ENCODE results near the gene DNAJC3. TPM values are rescaled to one million over a fixed set of nuclear protein-coding genes. Genes with fewer than 3 reads are reported as not detected.
"Not testable (repeated sequence)": the region's sequence is repeated elsewhere in the genome, so short reads cannot be mapped to it uniquely, and the experiment has no call there.

DNAJC3 gene
- total RNA-seq, 1 donor from 2014 or later, result 51.7 TPM

DNA sequence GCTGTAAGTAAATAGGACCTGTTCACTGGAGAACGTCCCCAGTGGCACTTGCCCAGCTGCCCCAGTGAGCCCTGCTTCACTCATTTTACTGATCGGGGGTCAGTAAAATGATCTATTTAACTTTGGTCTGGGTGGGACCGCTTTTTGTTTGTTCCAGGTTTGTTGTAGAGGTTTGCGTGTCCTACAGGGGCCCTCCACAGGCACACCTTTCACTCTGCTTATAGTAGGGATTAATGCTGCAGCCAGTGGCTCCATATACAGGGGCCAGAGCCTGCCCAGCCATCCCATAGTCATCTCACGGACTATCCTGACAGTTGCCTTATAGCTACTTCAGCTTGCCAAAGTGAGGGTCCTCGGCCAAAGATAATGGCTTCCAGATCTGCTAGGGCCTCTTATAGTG lies 104.1 kb downstream of the DNAJC3 start:
- H3K79me2 ChIP-seq (ENCODE audit: insufficient read depth, low read length), result peaks cover 4% of the 10 kb centered on the region
- H3K9me3 ChIP-seq (ENCODE audit: insufficient read depth, low read depth, low read length), result no peaks in the 10 kb centered on the region
- H3K27me3 ChIP-seq (ENCODE audit: insufficient read depth, low read length), result no peaks in the 10 kb centered on the region
- H3K4me2 ChIP-seq (ENCODE audit: low read length), result no peak overlapping the region
- H3K9ac ChIP-seq (ENCODE audit: low read length), result no peak overlapping the region
- Mint-ChIP-seq H3K27me3 (ENCODE audit: low read depth, unreplicated experiment) (no peaks in the 10 kb centered on the region), H3K4me3 (ENCODE audit: unreplicated experiment) (no peak overlapping the region), H3K27ac (ENCODE audit: unreplicated experiment) (no peak overlapping the region), H3K9me3 (ENCODE audit: unreplicated experiment) (no peaks in the 10 kb centered on the region), H3K4me1 (ENCODE audit: low read depth, unreplicated experiment) (peaks cover 24% of the 10 kb centered on the region), H3K36me3 (ENCODE audit: low read depth, unreplicated experiment) (peaks cover 5% of the 10 kb centered on the region)
- H3K36me3 ChIP-seq (ENCODE audit: insufficient read depth, low read length), result no peaks in the 10 kb centered on the region
- FAIRE-seq (no peak), DNase-seq (ENCODE audit: low read depth) (no peak)
- no peak overlapping the region for H3K4me3 ChIP-seq (ENCODE audit: insufficient read depth, low read depth, low read length)
- TF ChIP-seq EZH2 (IDR thresholded peaks at IDR 0.05; ENCODE audit: insufficient read depth, low read length), result no peak
- TF ChIP-seq, protein P1, sequence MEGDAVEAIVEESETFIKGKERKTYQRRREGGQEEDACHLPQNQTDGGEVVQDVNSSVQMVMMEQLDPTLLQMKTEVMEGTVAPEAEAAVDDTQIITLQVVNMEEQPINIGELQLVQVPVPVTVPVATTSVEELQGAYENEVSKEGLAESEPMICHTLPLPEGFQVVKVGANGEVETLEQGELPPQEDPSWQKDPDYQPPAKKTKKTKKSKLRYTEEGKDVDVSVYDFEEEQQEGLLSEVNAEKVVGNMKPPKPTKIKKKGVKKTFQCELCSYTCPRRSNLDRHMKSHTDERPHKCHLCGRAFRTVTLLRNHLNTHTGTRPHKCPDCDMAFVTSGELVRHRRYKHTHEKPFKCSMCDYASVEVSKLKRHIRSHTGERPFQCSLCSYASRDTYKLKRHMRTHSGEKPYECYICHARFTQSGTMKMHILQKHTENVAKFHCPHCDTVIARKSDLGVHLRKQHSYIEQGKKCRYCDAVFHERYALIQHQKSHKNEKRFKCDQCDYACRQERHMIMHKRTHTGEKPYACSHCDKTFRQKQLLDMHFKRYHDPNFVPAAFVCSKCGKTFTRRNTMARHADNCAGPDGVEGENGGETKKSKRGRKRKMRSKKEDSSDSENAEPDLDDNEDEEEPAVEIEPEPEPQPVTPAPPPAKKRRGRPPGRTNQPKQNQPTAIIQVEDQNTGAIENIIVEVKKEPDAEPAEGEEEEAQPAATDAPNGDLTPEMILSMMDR (IDR thresholded peaks at IDR 0.05; ENCODE audit: insufficient read depth, low read depth, low read length), result no peak
- peaks cover 17% of the 10 kb centered on the region for H3K4me1 ChIP-seq (ENCODE audit: insufficient read depth, low read length)
- H3K27ac ChIP-seq (ENCODE audit: low read depth, low read length), result no peak overlapping the region
- H4K20me1 ChIP-seq (ENCODE audit: insufficient read depth, low read length), result peaks cover 25% of the 10 kb centered on the region
- no peak overlapping the region for H2AFZ ChIP-seq (ENCODE audit: low read depth, low read length)

DNA sequence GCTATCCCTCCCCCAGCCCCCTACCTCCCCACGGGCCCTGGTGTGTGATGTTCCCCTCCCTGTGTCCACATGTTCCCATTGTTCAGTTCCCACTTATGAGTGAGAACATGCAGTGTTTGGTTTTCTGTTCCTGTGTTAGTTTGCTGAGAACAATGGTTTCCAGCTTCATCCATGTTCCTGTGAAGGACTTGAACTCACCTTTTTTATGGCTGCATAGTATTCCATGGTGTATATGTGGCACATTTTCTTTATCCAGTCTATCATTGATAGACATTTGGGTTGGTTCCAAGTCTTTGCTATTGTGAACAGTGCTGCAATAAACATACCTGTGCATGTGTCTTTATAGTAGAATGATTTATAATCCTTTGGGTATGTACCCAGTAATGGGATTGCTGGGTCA lies 105.0 kb downstream of the DNAJC3 start:
- not testable (repeated sequence) for H3K9ac ChIP-seq (ENCODE audit: low read length); H3K4me3 Mint-ChIP-seq (ENCODE audit: unreplicated experiment); FAIRE-seq; DNase-seq (ENCODE audit: low read depth); H3K4me3 ChIP-seq (ENCODE audit: insufficient read depth, low read depth, low read length); H3K27ac ChIP-seq (ENCODE audit: low read depth, low read length); H3K4me2 ChIP-seq (ENCODE audit: low read length); H3K27me3 Mint-ChIP-seq (ENCODE audit: low read depth, unreplicated experiment); H3K27ac Mint-ChIP-seq (ENCODE audit: unreplicated experiment); H3K79me2 ChIP-seq (ENCODE audit: insufficient read depth, low read length); H3K9me3 ChIP-seq (ENCODE audit: insufficient read depth, low read depth, low read length); H3K36me3 Mint-ChIP-seq (ENCODE audit: low read depth, unreplicated experiment); H3K9me3 Mint-ChIP-seq (ENCODE audit: unreplicated experiment); H3K36me3 ChIP-seq (ENCODE audit: insufficient read depth, low read length); H3K27me3 ChIP-seq (ENCODE audit: insufficient read depth, low read length); H2AFZ ChIP-seq (ENCODE audit: low read depth, low read length)
- Histone ChIP-seq H3K4me1 (ENCODE audit: insufficient read depth, low read length) (peaks cover 17% of the 10 kb centered on the region), H4K20me1 (ENCODE audit: insufficient read depth, low read length) (peaks cover 22% of the 10 kb centered on the region)
- peaks cover 24% of the 10 kb centered on the region for H3K4me1 Mint-ChIP-seq (ENCODE audit: low read depth, unreplicated experiment)

DNA sequence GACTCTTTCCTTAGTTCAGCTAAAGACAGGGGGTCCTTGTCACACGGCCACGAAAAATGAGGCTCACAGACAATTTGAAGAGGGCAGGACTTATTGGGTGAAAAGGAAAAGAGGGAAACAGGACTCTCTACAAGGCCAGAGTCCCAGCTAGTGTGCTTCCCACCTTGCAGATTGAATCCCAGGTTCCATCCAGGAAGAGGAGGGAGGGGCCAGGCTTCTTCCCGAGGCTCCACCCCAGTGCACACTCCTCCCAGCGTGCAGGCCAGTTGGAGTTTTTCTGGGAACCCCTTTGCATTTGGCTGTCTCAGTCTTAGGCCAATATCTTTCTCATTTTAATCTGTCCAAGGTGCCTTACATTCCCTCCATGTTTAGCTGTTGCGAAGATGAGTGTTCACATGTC lies 106.8 kb downstream of the DNAJC3 start:
- Histone ChIP-seq H3K4me2 (ENCODE audit: low read length) (peak overlapping the region; percentile 62), H3K36me3 (ENCODE audit: insufficient read depth, low read length) (peaks cover 7% of the 10 kb centered on the region), H4K20me1 (ENCODE audit: insufficient read depth, low read length) (peaks cover 22% of the 10 kb centered on the region), H3K27me3 (ENCODE audit: insufficient read depth, low read length) (no peaks in the 10 kb centered on the region), H3K4me1 (ENCODE audit: insufficient read depth, low read length) (peaks cover 17% of the 10 kb centered on the region), H3K9me3 (ENCODE audit: insufficient read depth, low read depth, low read length) (no peaks in the 10 kb centered on the region), H2AFZ (ENCODE audit: low read depth, low read length) (no peak overlapping the region), H3K9ac (ENCODE audit: low read length) (peak overlapping the region; percentile 51), H3K4me3 (ENCODE audit: insufficient read depth, low read depth, low read length) (no peak overlapping the region), H3K79me2 (ENCODE audit: insufficient read depth, low read length) (peaks cover 4% of the 10 kb centered on the region), H3K27ac (ENCODE audit: low read depth, low read length) (peak overlapping the region; percentile 78)
- no peak overlapping the region for H3K4me3 Mint-ChIP-seq (ENCODE audit: unreplicated experiment)
- no peaks in the 10 kb centered on the region for H3K9me3 Mint-ChIP-seq (ENCODE audit: unreplicated experiment)
- H3K4me1 Mint-ChIP-seq (ENCODE audit: low read depth, unreplicated experiment), result peaks cover 24% of the 10 kb centered on the region
- H3K36me3 Mint-ChIP-seq (ENCODE audit: low read depth, unreplicated experiment), result peaks cover 11% of the 10 kb centered on the region
- no peak for FAIRE-seq
- no peaks in the 10 kb centered on the region for H3K27me3 Mint-ChIP-seq (ENCODE audit: low read depth, unreplicated experiment)
- TF ChIP-seq EZH2 (IDR thresholded peaks at IDR 0.05; ENCODE audit: insufficient read depth, low read length), result no peak
- TF ChIP-seq, protein P1 (IDR thresholded peaks at IDR 0.05; ENCODE audit: insufficient read depth, low read depth, low read length), result no peak
- DNase-seq (ENCODE audit: low read depth), result no peak
- peak overlapping the region; percentile 75 for H3K27ac Mint-ChIP-seq (ENCODE audit: unreplicated experiment)
